SK-N-SH (cell line): ENCODE data around the gene INSYN2A.

Experiments
- CHD2 ChIP-seq: fragments of 150-350 bp; IDR thresholded peaks from 2 replicates; pipeline ENCODE4 v1.6.1; 2018; ENCODE audit warnings: low read length; ENCODE audit not compliant: partially characterized antibody
- CTCF ChIP-seq: fragments of 200-600 bp; sonication (generic); IDR thresholded peaks from 2 replicates; pipeline ENCODE4 v1.6.1; 2017; ENCODE audit warnings: antibody characterized with exemption, mild to moderate bottlenecking, moderate library complexity
- EP300 ChIP-seq, 2 experiments: IDR thresholded peaks; 2 replicates each; pipeline versions ENCODE4 v1.4.0 to v1.6.1; 2012; ENCODE audit warnings: borderline replicate concordance in 1 of 2, low read depth in 1 of 2, low read length in 1 of 2
- EZH2phosphoT487 ChIP-seq: fragments of 200-600 bp; sonication (generic); IDR thresholded peaks from 2 replicates; pipeline ENCODE4 v1.6.1; 2017; ENCODE audit warnings: low read depth, mixed run types, mild to moderate bottlenecking, antibody characterized with exemption, moderate library complexity, borderline replicate concordance
- GABPA ChIP-seq: IDR thresholded peaks from 2 replicates; pipeline ENCODE4 v1.4.0; 2012; ENCODE audit warnings: low read depth, mild to moderate bottlenecking
- MAX ChIP-seq: IDR thresholded peaks from 2 replicates; pipeline ENCODE4 v1.4.0; 2012; ENCODE audit warnings: low read depth
- MXI1 ChIP-seq: IDR thresholded peaks from 2 replicates; pipeline ENCODE4 v1.6.1; 2012; ENCODE audit warnings: mild to moderate bottlenecking, low read depth, low read length, improper control_type of control experiment
- POLR2AphosphoS5 ChIP-seq: IDR thresholded peaks from 2 replicates; pipeline ENCODE4 v1.6.1; 2012; ENCODE audit warnings: low read depth, low read length
- REST ChIP-seq: IDR thresholded peaks from 2 replicates; pipeline ENCODE4 v1.6.1; 2012; ENCODE audit warnings: mild to moderate bottlenecking, low read depth, low read length, moderate library complexity
- TCF12 ChIP-seq: IDR thresholded peaks from 2 replicates; pipeline ENCODE4 v1.4.0; 2012
- YY1 ChIP-seq: IDR thresholded peaks from 2 replicates; pipeline ENCODE4 v1.4.0; 2012; ENCODE audit warnings: low read depth, mild to moderate bottlenecking

GRCh38 chr10:127161482-127161881 is 34.9 kb downstream of the INSYN2A start:
- TF ChIP-seq EZH2phosphoT487 (no peak), CTCF (no peak), TCF12 (no peak), GABPA (no peak), CHD2 (no peak), YY1 (no peak), EP300 (IDR thresholded peaks at IDR 0.05; ENCODE audit: borderline replicate concordance in 1 of 2, low read depth in 1 of 2, low read length in 1 of 2) (no peak), MXI1 (no peak), POLR2AphosphoS5 (no peak), REST (no peak), MAX (no peak)
